GM18909 (cell line): Measurements from ENCODE around the gene KRT3.

Experiments used
- ATAC-seq: cut with Tn5 transposase; IDR thresholded peaks from one replicate; pipeline ENCODE4 v1.9.1; 2021; ENCODE audit warnings: mild to moderate bottlenecking; ENCODE audit not compliant: unreplicated experiment, poor library complexity

KRT3 gene

DNA sequence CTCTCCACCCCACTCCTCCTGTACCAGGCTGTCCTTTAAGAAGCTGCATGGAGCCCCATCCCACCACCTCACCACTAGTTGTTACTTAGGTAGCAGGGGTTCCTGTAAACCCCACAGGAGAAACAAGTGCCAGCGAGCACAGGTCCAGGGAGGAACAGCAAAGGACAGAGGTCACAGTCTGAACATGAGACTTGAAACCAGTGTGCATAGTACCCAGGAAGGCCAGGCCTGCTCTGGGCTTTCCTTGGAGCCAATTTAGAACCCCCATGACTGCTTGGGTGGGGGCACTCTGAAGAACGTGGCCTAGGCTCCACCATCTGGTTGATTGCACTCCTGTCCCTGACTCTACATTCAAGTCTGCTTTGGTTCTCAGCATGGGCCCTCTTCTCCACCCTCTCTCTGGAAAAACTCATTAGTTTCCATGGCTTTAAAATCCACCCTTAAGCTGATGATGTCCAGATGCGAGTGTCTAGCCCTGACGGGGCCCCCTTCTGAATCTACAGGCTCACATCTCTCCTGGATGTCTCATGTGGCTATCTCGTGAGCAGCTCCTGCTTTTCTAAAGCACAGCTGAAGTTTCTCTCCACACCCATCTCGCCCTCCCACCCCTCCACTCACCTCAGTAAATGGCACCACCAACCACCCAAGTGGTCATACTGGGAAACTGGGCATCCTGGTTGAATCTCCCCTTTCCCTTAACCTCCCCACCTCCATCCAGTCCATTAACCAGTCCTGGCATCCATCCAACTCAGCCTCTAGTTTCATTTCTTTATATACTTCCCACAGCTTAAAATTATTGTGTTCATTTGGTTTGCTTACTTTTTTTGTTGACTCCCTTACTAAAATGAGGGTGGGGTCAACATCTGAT lies 8.4 kb downstream of the KRT3 start:
- no peak for ATAC-seq

DNA sequence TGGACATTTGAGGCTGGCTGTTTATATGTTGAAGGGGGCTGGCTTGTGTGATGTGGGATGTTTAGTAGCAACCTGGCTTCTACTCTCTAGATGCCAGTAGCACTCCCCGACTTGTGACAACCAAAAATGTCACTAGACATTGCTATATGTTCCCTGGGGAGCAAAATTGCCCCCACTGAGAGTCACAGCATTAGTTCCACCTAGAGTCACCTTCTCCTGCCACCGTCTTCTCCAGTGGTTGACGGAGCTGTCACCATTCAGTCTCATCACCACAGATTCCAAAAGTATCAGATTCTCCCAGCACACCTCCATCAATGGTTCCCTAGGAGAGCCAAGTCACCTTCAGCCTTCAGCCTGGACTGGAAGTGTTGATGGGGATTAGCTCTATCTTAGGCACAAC lies 11.0 kb downstream of the KRT3 start:
- ATAC-seq: no peak

DNA sequence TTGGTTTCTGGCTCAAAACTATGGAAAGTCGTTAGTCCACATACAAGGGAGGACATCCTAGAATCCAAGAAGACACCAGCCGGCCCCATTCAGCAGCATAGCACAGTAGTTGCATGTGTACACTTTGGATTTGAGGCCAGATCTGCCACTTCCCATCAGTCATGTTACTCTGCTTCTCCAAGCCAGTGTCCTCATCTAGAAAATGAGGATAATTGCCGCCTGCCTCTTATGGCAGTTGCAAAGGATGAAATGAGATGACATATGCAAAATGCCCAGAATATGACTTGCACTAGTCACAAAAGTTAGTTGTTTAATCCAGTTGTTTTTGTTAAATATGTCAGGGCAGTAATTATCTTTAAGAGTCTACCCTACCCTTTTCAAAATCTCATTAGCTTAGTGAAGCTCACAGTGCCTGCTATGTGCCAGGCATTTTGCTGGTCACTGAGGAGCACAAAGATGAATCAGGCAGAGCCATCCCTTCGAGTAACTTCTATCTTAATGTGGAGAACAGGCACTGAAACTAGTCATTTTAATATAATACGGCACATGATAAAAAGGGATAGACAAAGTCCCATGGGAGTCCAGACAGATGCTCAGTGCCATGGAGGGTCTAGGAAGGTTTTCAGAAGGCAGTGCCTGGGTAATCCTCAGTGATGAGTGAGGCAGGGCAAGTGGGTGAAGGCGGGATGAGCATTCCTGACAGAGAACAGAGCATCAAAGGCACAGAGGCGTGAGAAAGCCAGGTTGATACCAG lies 12.2 kb downstream of the KRT3 start:
- no peak for ATAC-seq

DNA sequence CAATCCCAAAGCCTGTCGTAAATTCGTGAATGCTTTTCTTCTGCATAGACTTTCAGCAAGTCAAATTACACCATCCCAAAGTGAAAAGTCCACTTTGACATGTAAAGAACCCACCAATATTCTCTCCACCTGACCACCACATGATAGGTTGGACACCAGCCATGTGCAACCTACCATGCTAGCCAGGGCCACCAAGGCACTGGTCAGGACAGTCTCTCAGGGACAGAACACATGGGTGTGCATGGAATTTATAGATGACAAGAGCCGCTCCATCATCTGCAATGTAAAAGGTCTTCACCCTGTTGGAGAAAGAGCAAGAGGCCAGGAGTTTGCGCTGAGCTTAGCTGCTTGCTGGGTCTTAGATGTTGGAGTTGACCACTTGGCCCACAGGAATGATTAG lies 13.4 kb downstream of the KRT3 start:
- no peak for ATAC-seq

DNA sequence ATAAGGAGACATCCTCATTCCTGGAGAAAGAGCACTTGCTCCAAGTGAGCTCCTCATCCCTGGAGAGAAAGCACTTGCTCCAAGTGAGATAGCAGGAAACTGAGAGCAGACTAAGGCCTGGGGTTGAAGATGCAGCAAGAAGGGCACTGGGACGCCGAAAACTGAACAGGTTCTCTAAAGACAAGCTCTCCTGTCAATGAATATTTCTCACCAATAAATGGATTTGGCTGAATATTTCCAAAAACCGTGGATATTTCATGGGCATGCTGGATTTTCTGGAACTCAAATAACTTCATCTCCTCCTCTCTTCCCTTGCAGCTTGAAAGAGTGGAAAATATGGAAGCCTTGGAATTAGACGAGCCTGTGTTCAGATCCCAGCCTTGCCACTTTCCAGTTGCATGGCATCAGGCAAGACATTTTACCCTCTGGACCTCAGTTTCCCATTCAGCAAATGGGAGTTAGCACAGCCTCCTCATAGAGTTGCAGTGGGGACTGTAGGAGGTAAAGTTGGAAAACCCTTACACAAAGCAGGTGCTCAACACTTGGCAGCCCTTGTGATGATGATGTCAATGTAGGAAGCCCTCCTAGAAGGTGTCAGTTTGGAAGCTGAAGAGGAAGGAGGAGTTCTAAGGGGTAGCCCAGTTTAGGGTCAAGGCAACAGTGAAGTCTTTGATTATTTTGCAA lies 14.4 kb downstream of the KRT3 start:
- ATAC-seq: no peak

DNA sequence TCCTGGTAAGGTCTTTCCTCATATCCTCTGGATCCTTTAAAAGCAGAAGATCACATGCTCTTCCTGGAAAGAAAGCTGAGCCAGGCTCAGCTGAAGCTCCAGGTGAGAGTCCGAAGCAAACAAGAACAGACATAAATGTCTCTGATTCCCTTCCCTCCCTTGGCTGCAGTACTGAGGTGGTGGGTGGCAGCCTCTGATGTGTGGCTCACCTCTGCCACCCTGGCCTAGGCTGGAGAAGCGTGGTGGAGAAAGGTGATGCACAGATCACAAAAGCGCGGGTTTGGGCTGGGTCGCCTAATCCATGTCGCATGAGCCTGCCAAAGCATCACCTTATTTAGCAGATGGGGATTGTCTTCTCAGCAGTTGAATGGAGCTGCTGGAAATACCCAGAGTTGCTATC lies 16.0 kb downstream of the KRT3 start:
- no peak for ATAC-seq

DNA sequence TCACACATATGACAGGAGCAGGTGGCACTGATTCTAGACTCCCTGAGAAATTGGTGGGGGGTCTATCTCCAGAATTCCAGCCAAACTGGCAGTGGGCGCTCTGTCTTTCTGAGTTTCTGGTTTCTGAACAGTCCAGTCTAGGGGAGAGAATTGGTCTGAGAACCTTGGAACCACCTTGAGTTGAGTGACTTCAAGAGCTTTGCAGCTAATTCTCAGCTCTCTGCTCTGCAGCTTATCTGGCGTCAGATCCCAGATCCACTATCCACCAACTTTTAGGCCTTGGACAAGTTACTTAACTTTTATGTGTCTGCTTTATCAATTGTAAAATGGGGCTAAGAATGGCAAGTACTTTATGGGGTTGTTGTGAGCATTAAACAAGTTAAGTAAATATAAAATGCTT lies 17.1 kb downstream of the KRT3 start:
- ATAC-seq: no peak

DNA sequence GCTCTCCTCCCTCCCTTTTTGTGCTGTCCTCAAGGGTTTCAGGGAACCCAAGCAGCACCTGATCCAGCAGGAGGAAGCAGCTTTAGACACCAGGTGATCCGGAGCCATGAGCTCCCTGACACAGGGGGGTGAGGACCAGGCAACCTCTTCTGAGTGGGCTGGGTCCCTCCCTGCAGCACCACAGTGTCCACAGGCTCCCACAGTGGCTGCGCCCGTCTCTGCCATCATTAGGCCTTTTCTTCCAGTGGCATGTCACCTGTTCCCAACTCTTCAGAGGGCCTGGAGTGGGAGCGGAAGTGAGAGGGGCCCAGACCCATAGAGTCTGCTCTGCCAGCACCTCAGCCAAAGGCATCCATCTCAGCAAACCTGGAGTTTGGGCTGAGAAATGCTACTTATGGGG lies 18.4 kb downstream of the KRT3 start:
- no peak for ATAC-seq

DNA sequence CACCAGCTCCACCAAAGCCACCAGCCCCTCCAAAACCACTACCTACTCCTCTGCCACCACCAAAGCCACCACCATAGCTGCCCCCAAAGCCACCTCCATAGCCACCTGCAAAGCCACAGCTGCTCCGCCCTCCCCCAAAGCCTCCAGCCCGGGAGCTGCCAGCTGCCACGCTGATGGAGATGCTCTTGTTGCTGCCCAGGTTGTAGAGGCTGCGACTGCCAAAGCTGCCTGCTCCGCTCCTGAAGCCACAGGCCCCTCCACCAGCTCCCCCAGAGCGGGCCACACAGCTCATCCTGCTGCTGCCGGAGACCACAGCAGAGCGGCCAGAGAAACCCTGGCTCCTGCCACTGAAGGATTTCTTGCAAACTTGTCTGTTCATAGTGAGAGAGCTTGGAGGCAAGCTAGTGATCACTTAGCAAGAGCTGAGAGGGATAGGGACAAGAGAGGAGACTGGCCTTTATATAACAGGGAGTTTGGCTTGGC lies 19.0 kb downstream of the KRT3 start, which contains the start of gene KRT76:
Gene KRT76 (minus strand): TSS at position 433 of the 483 bp plus-strand sequence. CDS start 54 bp downstream, at position 379.
- ATAC-seq: no peak

DNA sequence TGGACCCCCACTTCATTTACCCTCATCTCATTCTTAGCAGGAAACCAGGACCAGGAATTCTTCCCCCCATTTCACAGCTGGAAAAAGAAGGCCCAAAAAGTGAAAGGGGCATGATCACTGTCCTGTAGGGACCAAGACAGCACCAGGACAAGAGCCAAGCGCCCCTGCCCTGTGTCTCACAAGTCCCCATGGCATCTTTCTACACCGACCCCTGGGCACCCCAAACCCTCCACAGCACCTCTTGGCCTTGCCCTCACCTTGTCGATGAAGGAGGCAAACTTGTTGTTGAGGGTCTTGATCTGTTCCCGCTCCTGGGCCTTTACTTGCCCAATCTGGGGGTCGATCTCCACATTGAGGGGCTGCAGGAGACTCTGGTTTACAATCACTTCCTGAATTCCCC lies 19.5 kb downstream of the KRT3 start:
- no peak for ATAC-seq

DNA sequence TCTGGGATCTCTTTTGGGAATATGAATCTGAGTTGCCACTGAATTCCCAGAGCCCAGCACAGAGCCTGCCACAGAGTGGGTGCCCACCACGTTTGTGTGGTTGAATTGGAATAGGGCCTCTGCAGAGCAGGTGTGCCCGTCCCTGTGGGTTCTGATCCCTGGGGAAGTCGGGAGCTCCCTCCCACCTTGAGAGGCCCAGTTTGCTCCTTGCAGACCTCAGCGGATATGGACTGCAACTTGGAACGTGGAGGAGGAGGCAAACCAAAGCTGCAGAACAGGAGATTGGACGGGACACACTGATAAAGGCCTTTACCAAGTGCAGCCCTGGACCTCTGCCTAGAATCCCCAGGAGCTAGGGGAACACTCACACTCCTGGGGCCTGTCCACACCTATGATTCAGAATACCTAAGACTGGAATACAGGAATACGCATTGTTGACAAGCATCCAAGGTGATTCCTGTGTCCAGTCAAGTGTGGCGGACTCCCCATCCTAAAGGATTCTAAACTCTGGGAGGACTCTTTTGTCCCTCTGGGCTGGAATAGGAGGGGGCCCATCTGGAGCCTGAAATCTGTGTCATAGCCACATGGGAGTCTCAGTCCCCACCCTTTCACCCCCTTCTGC lies 21.2 kb downstream of the KRT3 start:
- no peak for ATAC-seq

DNA sequence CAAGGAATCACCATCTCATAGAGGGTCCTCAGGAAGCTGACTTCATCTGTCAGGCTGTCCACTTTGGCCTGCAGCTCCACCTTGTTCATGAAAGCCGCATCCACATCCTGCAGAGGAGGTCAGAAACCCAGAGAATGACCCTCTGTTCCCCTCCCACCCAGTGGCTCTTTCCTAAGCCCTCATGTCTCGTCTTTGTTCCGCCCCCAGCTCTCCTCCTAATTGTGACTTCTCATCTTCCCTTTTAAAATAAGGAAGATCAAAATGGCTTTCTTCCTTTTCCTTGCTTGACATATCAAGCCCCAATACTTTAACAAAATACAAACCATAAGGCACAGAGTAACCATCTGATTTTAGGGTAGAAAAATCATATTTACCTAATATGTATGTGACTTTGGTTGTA lies 23.1 kb downstream of the KRT3 start:
- ATAC-seq: no peak

DNA sequence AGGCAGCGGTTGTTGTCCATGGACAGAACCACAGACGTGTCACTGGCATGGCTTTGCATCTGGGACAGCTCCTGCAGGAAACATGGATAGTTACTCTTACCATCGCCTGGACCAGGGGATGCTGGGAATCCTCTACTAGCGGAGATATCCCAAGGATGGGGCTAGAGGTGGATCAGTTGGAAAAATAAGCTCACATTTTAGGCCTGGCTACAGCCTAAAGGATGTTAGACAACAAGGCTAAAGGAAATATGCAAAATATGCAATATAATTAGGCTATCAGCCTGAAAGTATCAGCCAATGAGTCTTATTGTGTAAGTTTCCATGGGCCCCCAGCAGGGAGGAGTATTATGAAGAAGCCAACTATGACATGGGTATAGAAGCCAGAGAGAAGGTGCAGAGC lies 23.7 kb downstream of the KRT3 start:
- no peak for ATAC-seq

DNA sequence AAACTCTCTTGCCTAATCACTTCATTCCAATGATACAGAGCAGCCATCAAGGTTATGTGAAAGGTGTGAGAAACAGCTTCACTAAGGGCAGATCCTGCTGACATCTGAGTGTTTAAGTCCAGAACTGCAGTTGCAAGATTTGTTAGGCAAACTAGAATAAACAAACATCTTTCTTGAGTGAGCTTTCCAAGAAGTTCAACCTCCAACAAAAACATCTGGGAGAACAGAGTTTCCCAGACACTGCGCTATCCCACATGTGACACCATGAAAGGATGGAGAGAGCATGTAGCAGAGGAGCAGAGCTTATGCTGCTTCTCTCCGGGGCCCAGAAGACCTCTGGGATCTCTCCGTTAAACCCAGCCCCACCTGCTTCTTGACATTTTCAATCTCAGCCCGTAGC lies 24.4 kb downstream of the KRT3 start:
- no peak for ATAC-seq

DNA sequence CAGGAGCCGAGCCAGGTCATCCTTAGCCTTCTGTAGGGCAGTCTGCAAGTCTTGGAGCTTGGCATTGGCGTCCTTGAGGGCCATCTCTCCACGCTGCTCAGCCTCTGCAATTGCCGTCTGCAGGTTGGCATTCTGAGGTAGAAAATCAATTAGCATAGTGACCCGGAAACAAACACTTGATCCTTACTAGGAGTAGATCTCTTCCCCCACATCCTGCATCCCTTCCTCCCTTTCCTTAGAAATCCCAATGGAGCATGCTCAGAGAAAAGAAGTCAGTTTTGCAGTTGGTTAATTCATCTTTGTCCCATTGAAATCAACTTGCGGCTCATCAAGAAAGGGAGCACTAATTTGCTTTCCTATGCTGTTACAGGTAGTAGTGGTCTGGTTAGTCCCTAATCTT lies 24.8 kb downstream of the KRT3 start:
- ATAC-seq: no peak

DNA sequence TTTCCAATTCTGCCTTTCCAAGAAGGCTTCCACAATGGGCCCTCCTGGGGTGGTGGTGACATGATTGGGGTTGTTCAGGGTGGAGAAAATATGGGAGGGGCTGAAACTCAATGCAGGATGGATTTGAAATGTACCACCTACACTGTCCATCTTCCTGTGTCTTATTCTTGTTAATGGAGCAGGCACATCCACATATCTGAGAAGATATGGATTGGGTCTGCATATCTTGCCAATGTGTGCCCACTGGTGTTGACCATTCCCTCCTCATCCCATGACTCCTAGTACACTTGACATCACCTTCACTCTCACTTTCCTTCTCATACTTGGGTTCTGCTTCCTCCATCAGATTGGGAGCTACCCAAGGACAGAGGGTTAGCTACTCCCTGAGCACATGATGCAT lies 26.0 kb downstream of the KRT3 start:
- no peak for ATAC-seq

DNA sequence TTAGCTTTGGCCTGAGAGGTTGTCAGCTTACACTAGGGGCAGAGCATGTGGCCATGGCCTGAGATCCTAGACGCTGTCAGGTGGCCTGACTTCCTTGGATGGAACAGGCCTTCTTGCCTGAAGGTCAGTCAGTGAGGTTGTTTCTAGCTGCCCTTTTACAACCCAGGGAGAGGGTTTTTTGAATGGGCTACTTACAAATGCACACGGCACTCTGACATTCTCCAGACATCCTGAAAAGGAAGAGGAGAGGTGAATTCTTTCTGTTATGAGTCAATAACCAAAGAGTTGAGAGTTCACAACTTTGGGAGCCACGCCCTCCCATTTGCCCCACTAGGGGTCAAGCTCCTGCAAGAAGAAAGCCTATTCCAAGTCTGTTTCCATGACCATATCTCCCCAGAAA lies 26.6 kb downstream of the KRT3 start:
- no peak for ATAC-seq

DNA sequence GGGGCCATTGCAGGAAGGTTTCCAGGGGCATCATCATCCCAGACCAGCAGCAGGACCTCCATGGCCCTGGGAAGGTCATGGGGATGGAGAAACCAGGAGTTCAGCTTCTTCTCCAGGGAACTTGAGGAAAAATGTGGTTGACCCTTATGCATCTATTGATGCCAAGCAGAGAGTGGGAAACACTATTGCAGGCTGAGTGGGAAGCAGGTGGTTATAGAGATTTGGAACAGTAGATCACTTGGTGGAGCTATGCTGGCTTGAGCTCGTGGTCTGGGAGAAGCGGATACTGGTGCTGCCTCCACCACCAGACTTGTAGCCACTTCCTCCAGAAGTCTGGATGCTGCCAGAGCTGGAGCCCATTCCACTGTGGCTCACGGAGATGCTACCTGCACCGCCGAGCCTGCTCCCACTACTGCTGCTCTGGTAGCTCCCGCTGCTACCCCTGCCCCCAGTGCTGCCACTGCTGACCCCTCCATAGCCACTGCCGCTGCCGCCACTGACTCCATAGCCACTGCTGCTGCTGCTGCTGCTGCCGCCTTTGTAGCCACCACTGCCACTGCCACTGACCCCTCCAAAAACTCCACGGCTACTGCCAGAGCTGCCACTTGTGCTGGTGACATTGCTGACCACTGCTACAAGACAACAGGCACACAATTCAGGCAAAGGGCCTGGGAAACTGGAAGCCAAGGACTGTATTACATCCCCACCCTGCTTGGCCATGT lies 27.3 kb downstream of the KRT3 start:
- no peak for ATAC-seq

DNA sequence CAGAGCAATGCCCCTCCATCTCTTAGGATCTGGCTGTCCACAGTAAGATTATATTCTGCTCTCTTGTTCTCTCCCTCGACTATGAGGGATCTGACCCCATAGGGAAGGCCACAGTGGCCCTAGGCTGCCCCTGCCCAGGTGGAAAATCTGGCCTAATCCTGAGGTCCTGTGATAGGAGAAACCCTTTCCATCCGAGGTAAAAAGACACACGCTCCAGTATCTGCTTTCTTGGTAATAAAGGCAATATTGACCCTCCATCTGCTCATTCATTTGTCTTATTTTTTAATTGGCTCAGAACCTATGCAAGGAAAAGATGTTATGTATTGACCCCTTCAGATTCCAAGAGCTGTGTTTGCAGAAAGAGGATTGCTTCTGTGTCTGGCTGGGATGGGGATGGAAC lies 28.5 kb downstream of the KRT3 start:
- ATAC-seq: no peak

DNA sequence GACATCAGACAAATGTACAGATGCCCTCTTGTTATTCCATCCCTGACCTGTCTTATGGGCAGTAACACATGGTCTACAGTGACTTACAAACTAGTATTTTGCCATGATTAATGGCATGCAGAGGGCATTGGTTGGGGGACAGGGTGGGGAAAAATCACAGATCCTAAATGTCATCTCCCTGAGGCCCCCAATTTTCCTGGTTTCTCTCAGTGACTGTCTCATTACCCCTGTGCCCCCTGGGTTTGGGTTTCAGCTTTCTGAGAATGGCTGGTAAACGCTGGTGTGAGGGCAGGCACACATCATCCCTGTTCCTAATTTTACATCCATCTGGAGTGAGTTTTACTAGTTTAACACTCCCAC lies 28.9 kb downstream of the KRT3 start:
- ATAC-seq: no peak
